GM21423 (cell line): ENCODE results near the gene ARRB2.
"Not testable (repeated sequence)": the region's sequence is repeated elsewhere in the genome, so short reads cannot be mapped to it uniquely, and the experiment has no call there.

ENCODE experiments used
- ATAC-seq: cut with Tn5 transposase; IDR thresholded peaks from one replicate; pipeline ENCODE4 v1.9.1; 2021; ENCODE audit warnings: mild to moderate bottlenecking, moderate library complexity; ENCODE audit not compliant: unreplicated experiment

Gene ARRB2

GRCh38 chr17:4699401-4700056 is 10.9 kb upstream of the ARRB2 start:
- not testable (repeated sequence) for ATAC-seq

- ATAC-seq: no peak
Observed at GRCh38 chr17:4701116-4701515, 9.3 kb upstream of the ARRB2 start.

- no peak for ATAC-seq
Observed at GRCh38 chr17:4703330-4703691, 7.1 kb upstream of the ARRB2 start.

- not testable (repeated sequence) for ATAC-seq
Observed at GRCh38 chr17:4704574-4704907, 5.9 kb upstream of the ARRB2 start.

GRCh38 chr17:4704991-4705390 is 5.4 kb upstream of the ARRB2 start:
- ATAC-seq: no peak

- ATAC-seq: no peak
Observed at GRCh38 chr17:4706121-4706520, 4.3 kb upstream of the ARRB2 start.

- no peak for ATAC-seq
Observed at GRCh38 chr17:4708436-4708835, 2.0 kb upstream of the ARRB2 start.

GRCh38 chr17:4710693-4711634 is 532 bp downstream of the ARRB2 start:
- no peak for ATAC-seq

- ATAC-seq: no peak
Observed at GRCh38 chr17:4711661-4712181, 1.3 kb downstream of the ARRB2 start.

- ATAC-seq: no peak
Observed at GRCh38 chr17:4712526-4712925, 2.1 kb downstream of the ARRB2 start.

- ATAC-seq: not testable (repeated sequence)
Observed at GRCh38 chr17:4714340-4715062, 4.1 kb downstream of the ARRB2 start.

GRCh38 chr17:4715063-4715744 is 4.8 kb downstream of the ARRB2 start:
- ATAC-seq: no peak

- no peak for ATAC-seq
Observed at GRCh38 chr17:4716081-4716480, 5.6 kb downstream of the ARRB2 start.

GRCh38 chr17:4717791-4718190 is 7.4 kb downstream of the ARRB2 start:
- no peak for ATAC-seq

GRCh38 chr17:4718276-4718675 is 7.8 kb downstream of the ARRB2 start:
- ATAC-seq: no peak

- ATAC-seq: no peak
Observed at GRCh38 chr17:4719146-4719545, 8.7 kb downstream of the ARRB2 start.

- ATAC-seq: no peak
Observed at GRCh38 chr17:4719684-4720221, 9.3 kb downstream of the ARRB2 start.

- no peak for ATAC-seq
Observed at GRCh38 chr17:4720787-4721186, 10.4 kb downstream of the ARRB2 start.

GRCh38 chr17:4721203-4722135 is 11.0 kb downstream of the ARRB2 start:
- no peak for ATAC-seq
